ENCODE data around the gene OSBPL10. TPM values are rescaled to one million over a fixed set of nuclear protein-coding genes. Genes with fewer than 3 reads are reported as not detected.

The OSBPL10 gene
- total and polyA plus RNA-seq, 7 donors: 2.3 to 77.7 (median 8.5) TPM

GRCh38 chr3:31680072-31680870 is 300.8 kb downstream of the OSBPL10 start:
- no peak for DNase-seq
- peaks cover 0 to 11% (median 0%) of the 10 kb centered on the region in 4 donors for H3K36me3 ChIP-seq
- intact Hi-C loops (cut with DNase I): no loop called here
- H3K9me3 ChIP-seq: no peaks in the 10 kb centered on the region
- 93 to 95% methylated on average over 10 of the region's 10 CpGs for WGBS, 2 donors
- TF ChIP-seq, protein P1, sequence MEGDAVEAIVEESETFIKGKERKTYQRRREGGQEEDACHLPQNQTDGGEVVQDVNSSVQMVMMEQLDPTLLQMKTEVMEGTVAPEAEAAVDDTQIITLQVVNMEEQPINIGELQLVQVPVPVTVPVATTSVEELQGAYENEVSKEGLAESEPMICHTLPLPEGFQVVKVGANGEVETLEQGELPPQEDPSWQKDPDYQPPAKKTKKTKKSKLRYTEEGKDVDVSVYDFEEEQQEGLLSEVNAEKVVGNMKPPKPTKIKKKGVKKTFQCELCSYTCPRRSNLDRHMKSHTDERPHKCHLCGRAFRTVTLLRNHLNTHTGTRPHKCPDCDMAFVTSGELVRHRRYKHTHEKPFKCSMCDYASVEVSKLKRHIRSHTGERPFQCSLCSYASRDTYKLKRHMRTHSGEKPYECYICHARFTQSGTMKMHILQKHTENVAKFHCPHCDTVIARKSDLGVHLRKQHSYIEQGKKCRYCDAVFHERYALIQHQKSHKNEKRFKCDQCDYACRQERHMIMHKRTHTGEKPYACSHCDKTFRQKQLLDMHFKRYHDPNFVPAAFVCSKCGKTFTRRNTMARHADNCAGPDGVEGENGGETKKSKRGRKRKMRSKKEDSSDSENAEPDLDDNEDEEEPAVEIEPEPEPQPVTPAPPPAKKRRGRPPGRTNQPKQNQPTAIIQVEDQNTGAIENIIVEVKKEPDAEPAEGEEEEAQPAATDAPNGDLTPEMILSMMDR (IDR thresholded peaks at IDR 0.05): no peak
- no peak overlapping the region for H3K27ac ChIP-seq
- no peaks in the 10 kb centered on the region for H3K4me1 ChIP-seq
- H3K4me3 ChIP-seq: no peak overlapping the region
- H3K27me3 ChIP-seq: no peaks in the 10 kb centered on the region

GRCh38 chr3:31676556-31676955 is 304.5 kb downstream of the OSBPL10 start:
- no peaks in the 10 kb centered on the region for H3K27me3 ChIP-seq
- no peak for TF ChIP-seq POLR2AphosphoS5 (IDR thresholded peaks at IDR 0.05)
- TF ChIP-seq POLR2A (IDR thresholded peaks at IDR 0.05): no peak
- TF ChIP-seq, protein P1 (IDR thresholded peaks at IDR 0.05): no peak
- TF ChIP-seq EP300 (IDR thresholded peaks at IDR 0.05): no peak
- no peak overlapping the region for H3K27ac ChIP-seq
- intact Hi-C loops (cut with DNase I): no loop called here
- H3K9me3 ChIP-seq: no peaks in the 10 kb centered on the region
- no peaks in the 10 kb centered on the region for H3K4me1 ChIP-seq
- WGBS, 2 donors: 88 to 95% methylated on average over 8 of the region's 8 CpGs
- DNase-seq: no peak
- H3K36me3 ChIP-seq: no peaks in the 10 kb centered on the region
- H3K4me3 ChIP-seq: no peak overlapping the region

DNA sequence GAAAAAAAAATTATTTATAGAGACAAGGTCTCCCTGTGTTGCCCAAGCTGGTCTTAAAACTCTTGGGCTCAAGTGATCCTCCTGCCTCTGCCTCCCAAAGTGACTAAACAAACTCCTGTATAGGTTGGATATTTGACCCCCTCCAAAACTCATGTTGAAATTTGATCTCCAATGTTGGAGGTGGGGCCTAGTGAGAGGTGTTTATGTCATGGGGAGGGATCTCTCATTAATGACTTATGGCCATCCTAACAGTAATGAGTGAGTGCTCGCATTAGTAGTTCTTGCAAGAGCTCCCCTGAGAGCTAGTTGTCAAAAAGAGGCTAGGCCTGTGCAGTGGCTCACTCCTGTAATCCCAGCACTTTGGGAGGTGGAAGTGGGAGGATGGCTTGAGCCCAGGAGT is 307.1 kb downstream of the OSBPL10 start:
- Histone ChIP-seq H3K4me1 (no peaks in the 10 kb centered on the region), H3K4me3 (no peak overlapping the region), H3K27ac (no peak overlapping the region), H3K36me3 (no peaks in the 10 kb centered on the region), H3K9me3 (no peaks in the 10 kb centered on the region), H3K27me3 (no peaks in the 10 kb centered on the region)
- TF ChIP-seq POLR2AphosphoS5 (IDR thresholded peaks at IDR 0.05): no peak
- no peak for TF ChIP-seq EP300 (IDR thresholded peaks at IDR 0.05)
- no peak for TF ChIP-seq POLR2A (IDR thresholded peaks at IDR 0.05)
- TF ChIP-seq, protein P1 (IDR thresholded peaks at IDR 0.05): no peak
- intact Hi-C loops (cut with DNase I): no loop called here
- 95% methylated on average over 1 of the region's 1 CpG for WGBS, 2 donors
- no peak for DNase-seq

DNA sequence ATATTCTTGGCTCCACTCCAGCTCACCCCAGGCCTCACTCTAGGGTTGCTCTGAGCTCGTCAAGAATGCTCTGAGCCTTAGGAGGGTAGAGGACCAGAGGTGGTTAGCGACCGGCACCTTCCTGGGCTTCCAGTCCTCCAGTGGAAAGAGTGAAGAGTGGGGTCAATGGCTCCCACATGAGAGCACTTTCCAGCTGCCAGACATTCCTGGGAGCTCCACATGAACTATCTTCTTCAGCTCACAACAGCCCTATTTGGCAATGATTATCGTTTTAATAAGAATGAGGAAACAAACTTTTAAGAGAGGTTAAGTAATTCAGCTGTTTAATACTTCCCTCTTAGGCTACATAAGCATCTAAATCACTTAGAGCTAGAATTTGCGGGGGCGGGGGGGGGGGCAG is 309.1 kb downstream of the OSBPL10 start:
- H3K9me3 ChIP-seq: no peaks in the 10 kb centered on the region
- no peak for DNase-seq
- WGBS, 2 donors: 70 to 76% methylated on average over 6 of the region's 6 CpGs
- H3K4me1 ChIP-seq: no peaks in the 10 kb centered on the region
- H3K36me3 ChIP-seq: no peaks in the 10 kb centered on the region
- TF ChIP-seq, protein P1 (IDR thresholded peaks at IDR 0.05): no peak
- TF ChIP-seq POLR2A (IDR thresholded peaks at IDR 0.05): no peak
- TF ChIP-seq EP300 (IDR thresholded peaks at IDR 0.05): no peak
- TF ChIP-seq POLR2AphosphoS5 (IDR thresholded peaks at IDR 0.05): no peak
- no peak overlapping the region for H3K27ac ChIP-seq
- H3K4me3 ChIP-seq: no peak overlapping the region
- intact Hi-C loops (cut with DNase I): no loop called here
- no peaks in the 10 kb centered on the region for H3K27me3 ChIP-seq

- Histone ChIP-seq H3K27me3 (no peaks in the 10 kb centered on the region), H3K36me3 (no peaks in the 10 kb centered on the region), H3K4me3 (no peak overlapping the region), H3K27ac (no peak overlapping the region), H3K4me1 (no peaks in the 10 kb centered on the region), H3K9me3 (no peaks in the 10 kb centered on the region)
- no peak for TF ChIP-seq POLR2AphosphoS5 (IDR thresholded peaks at IDR 0.05)
- TF ChIP-seq EP300 (IDR thresholded peaks at IDR 0.05): no peak
- no peak for TF ChIP-seq POLR2A (IDR thresholded peaks at IDR 0.05)
- TF ChIP-seq, protein P1 (IDR thresholded peaks at IDR 0.05): no peak
- no peak for DNase-seq
- WGBS, 2 donors: 90% methylated on average over 2 of the region's 2 CpGs
- intact Hi-C loops (cut with DNase I): no loop called here
Measured at GRCh38 chr3:31671451-31671850, 309.6 kb downstream of the OSBPL10 start.
